ENCODE results near the gene PPEF1. TPM values are rescaled to one million over a fixed set of nuclear protein-coding genes. Genes with fewer than 3 reads are reported as not detected.

PPEF1 gene
- 0.64 and 0.72 TPM in 2 replicates for total RNA-seq (2014; rRNA removed; shearing (Covaris generic))

GRCh38 chrX:18707426-18708049 is at the start of gene PPEF1:
Gene PPEF1 (plus strand): TSS chrX:18707645. CDS start chrX:18707781, 136 bp downstream.
- no peak for DNase-seq (ENCODE audit: low spot score)

- DNase-seq (ENCODE audit: low spot score) = no peak
These were observed 46.2 kb upstream of the PPEF1 start for GRCh38 chrX:18661273-18661672.

- no peak for DNase-seq (ENCODE audit: low spot score)
These were observed 42.5 kb upstream of the PPEF1 start for GRCh38 chrX:18664947-18665346.

- no peak for DNase-seq (ENCODE audit: low spot score)
These were observed 40.8 kb upstream of the PPEF1 start for GRCh38 chrX:18666614-18667013.

- DNase-seq (ENCODE audit: low spot score) = no peak
These were observed 39.2 kb upstream of the PPEF1 start for GRCh38 chrX:18668071-18668835.

- no peak for DNase-seq (ENCODE audit: low spot score)
These were observed 35.4 kb upstream of the PPEF1 start, which contains the start of gene RS1 for GRCh38 chrX:18672008-18672407. Gene RS1 (minus strand): TSS chrX:18672108. CDS start chrX:18672068, 40 bp downstream.

- DNase-seq (ENCODE audit: low spot score) = no peak
These were observed 33.0 kb upstream of the PPEF1 start for GRCh38 chrX:18674417-18674787.

GRCh38 chrX:18674788-18675735 is 32.4 kb upstream of the PPEF1 start:
- DNase-seq (ENCODE audit: low spot score) = peak; percentile 51

GRCh38 chrX:18676050-18676449 is 31.4 kb upstream of the PPEF1 start:
- DNase-seq (ENCODE audit: low spot score) = no peak

- DNase-seq (ENCODE audit: low spot score) = no peak
These were observed 31.0 kb upstream of the PPEF1 start for GRCh38 chrX:18676470-18676869.

- DNase-seq (ENCODE audit: low spot score) = no peak
These were observed 30.1 kb upstream of the PPEF1 start for GRCh38 chrX:18677161-18677869.

GRCh38 chrX:18681996-18682395 is 25.4 kb upstream of the PPEF1 start:
- DNase-seq (ENCODE audit: low spot score) = no peak

GRCh38 chrX:18682979-18683387 is 24.5 kb upstream of the PPEF1 start:
- DNase-seq (ENCODE audit: low spot score) = no peak

GRCh38 chrX:18687856-18688495 is 19.5 kb upstream of the PPEF1 start:
- no peak for DNase-seq (ENCODE audit: low spot score)

GRCh38 chrX:18691431-18691830 is 16.0 kb upstream of the PPEF1 start:
- DNase-seq (ENCODE audit: low spot score) = no peak

- no peak for DNase-seq (ENCODE audit: low spot score)
These were observed 14.9 kb upstream of the PPEF1 start for GRCh38 chrX:18692541-18692940.

- DNase-seq (ENCODE audit: low spot score) = no peak
These were observed 10.8 kb upstream of the PPEF1 start for GRCh38 chrX:18696653-18697052.

- DNase-seq (ENCODE audit: low spot score) = peak; percentile 31
These were observed 8.5 kb upstream of the PPEF1 start for GRCh38 chrX:18698737-18699650.

GRCh38 chrX:18701621-18702361 is 5.7 kb upstream of the PPEF1 start:
- DNase-seq (ENCODE audit: low spot score) = peak; percentile 65
